Esophagus squamous epithelium (tissue), 5 donors: ENCODE results near the gene FAM171A1. TPM values are rescaled to one million over a fixed set of nuclear protein-coding genes. Genes with fewer than 3 reads are reported as not detected.

ENCODE experiments used
- DNase-seq: peaks from one replicate; lab custom pipeline; 2025; lab: John Stamatoyannopoulos, UW
- H3K27ac ChIP-seq, 4 donors: fragments of 200-600 bp; sonication (generic); one replicate each; pipeline ENCODE4 v1.5.1; 2016 to 2019; ENCODE audit warnings: mild to moderate bottlenecking in 1 of 4
- H3K27me3 ChIP-seq, 4 donors: fragments of 200-600 bp; sonication (generic); 1 replicate in 3 of 4; 2 replicates in 1 of 4; pipeline versions ENCODE4 v1.5.1 to v1.6.0; 2017 to 2021; ENCODE audit warnings: antibody characterized with exemption in 1 of 4
- H3K36me3 ChIP-seq, 3 donors: fragments of 200-600 bp; sonication (generic); one replicate each; pipeline ENCODE4 v1.5.1; 2016 to 2019
- H3K4me1 ChIP-seq, 3 donors: fragments of 200-600 bp; sonication (generic); one replicate each; pipeline ENCODE4 v1.5.1; 2017 to 2019
- H3K4me3 ChIP-seq, 4 donors: fragments of 200-600 bp; sonication (generic); 1 replicate in 3 of 4; 2 replicates in 1 of 4; pipeline ENCODE4 v1.5.1; 2016 to 2019; ENCODE audit warnings: mild to moderate bottlenecking in 2 of 4, moderate library complexity in 1 of 4
- H3K9me3 ChIP-seq, 3 donors: fragments of 200-600 bp; sonication (generic); one replicate each; pipeline ENCODE4 v1.5.1; 2016 to 2019
- CTCF ChIP-seq, 6 experiments: fragments of 450-650 bp in 4 of 6; fragments of 200-600 bp in 2 of 6; sonication (generic) in 2 of 6; IDR thresholded peaks; one replicate each; pipeline ENCODE4 v1.5.1; 2016 to 2019; ENCODE audit warnings: antibody characterized with exemption in 6 of 6, mild to moderate bottlenecking in 4 of 6, moderate library complexity in 4 of 6
- POLR2A ChIP-seq, 4 donors: fragments of 450-650 bp; IDR thresholded peaks; one replicate each; pipeline ENCODE4 v1.6.1; 2017; ENCODE audit warnings: antibody characterized with exemption in 4 of 4, mild to moderate bottlenecking in 4 of 4, moderate library complexity in 3 of 4
- WGBS, 2 donors: methylation state at CpG; one replicate each; pipeline ENCODE4 v1.1.5; 2018; 5-methylcytosine and 5-hydroxymethylcytosine counted together
- intact Hi-C: fragments of 100-400 bp; cut with DNase I; formaldehyde crosslinking; loops from one replicate; pipeline ENCODE4 v1.15.0; 2022
- total RNA-seq, 4 donors: library from RNA; depleted of rRNA; stranded (reverse); fragments of >200 nt; gene quantifications; one replicate each; pipeline ENCODE4 v1.1.0, GENCODE V29; 2016
- donor health status: DM: yes; HTN: yes; CAD: no.

The FAM171A1 gene
- total RNA-seq, 4 donors from 2014 or later, result 3.8 to 10.9 (median 5.3) TPM

GRCh38 chr10:15381420-15381819 is 10.3 kb upstream of the FAM171A1 start:
- Histone ChIP-seq H3K27ac (no peak overlapping the region), H3K9me3 (no peaks in the 10 kb centered on the region), H3K4me3 (no peak overlapping the region), H3K27me3 (peaks cover 0 to 8% (median 0%) of the 10 kb centered on the region in 4 donors), H3K4me1 (no peaks in the 10 kb centered on the region), H3K36me3 (no peaks in the 10 kb centered on the region)
- no peak for TF ChIP-seq CTCF (IDR thresholded peaks at IDR 0.05)
- TF ChIP-seq POLR2A (IDR thresholded peaks at IDR 0.05), result no peak
- intact Hi-C loops, result no loop called here
- DNase-seq, result no peak
- 60 to 64% methylated on average over 3 to 4 of the region's 4 CpGs for WGBS, 2 donors

GRCh38 chr10:15379078-15379477 is 8.0 kb upstream of the FAM171A1 start:
- no peak for DNase-seq

GRCh38 chr10:15378569-15378968 is 7.5 kb upstream of the FAM171A1 start:
- Histone ChIP-seq H3K27ac (no peak overlapping the region), H3K9me3 (no peaks in the 10 kb centered on the region), H3K27me3 (no peaks in the 10 kb centered on the region), H3K4me3 (no peak overlapping the region), H3K4me1 (peaks cover 0 to 9% (median 0%) of the 10 kb centered on the region in 3 donors), H3K36me3 (no peaks in the 10 kb centered on the region)
- no peak for TF ChIP-seq CTCF (IDR thresholded peaks at IDR 0.05)
- TF ChIP-seq POLR2A (IDR thresholded peaks at IDR 0.05), result no peak
- intact Hi-C loops, result no loop called here
- WGBS, 2 donors, result 65 to 80% methylated on average over 4 to 5 of the region's 5 CpGs
- no peak for DNase-seq

More at GRCh38 chr10:15379078-15379477, 8.0 kb upstream of the FAM171A1 start:
- Histone ChIP-seq H3K36me3 (no peaks in the 10 kb centered on the region), H3K27ac (no peak overlapping the region), H3K4me1 (peaks cover 0 to 7% (median 0%) of the 10 kb centered on the region in 3 donors), H3K9me3 (no peaks in the 10 kb centered on the region), H3K27me3 (peaks cover 0 to under 1% (median 0%) of the 10 kb centered on the region in 4 donors), H3K4me3 (no peak overlapping the region)
- 67 to 70% methylated on average over 4 to 5 of the region's 5 CpGs for WGBS, 2 donors
- intact Hi-C loops, result no loop called here
- TF ChIP-seq POLR2A (IDR thresholded peaks at IDR 0.05) (no peak), CTCF (IDR thresholded peaks at IDR 0.05) (no peak)

GRCh38 chr10:15374566-15374965 is 3.5 kb upstream of the FAM171A1 start:
- H3K27ac ChIP-seq, result peak overlapping the region in 1 of 4 donors; percentile 60
- H3K9me3 ChIP-seq, result no peaks in the 10 kb centered on the region
- intact Hi-C loops, result no loop called here
- H3K4me3 ChIP-seq, result no peak overlapping the region
- no peak for DNase-seq
- H3K36me3 ChIP-seq, result no peaks in the 10 kb centered on the region
- H3K27me3 ChIP-seq, result peaks cover 0 to 12% (median 0%) of the 10 kb centered on the region in 4 donors
- 3 to 10% methylated on average over 1 of the region's 1 CpG for WGBS, 2 donors
- TF ChIP-seq POLR2A (IDR thresholded peaks at IDR 0.05) (no peak), CTCF (IDR thresholded peaks at IDR 0.05) (no peak)
- peaks cover 0 to 22% (median 4%) of the 10 kb centered on the region in 3 donors for H3K4me1 ChIP-seq

- Histone ChIP-seq H3K27me3 (peaks cover 0 to 12% (median 0%) of the 10 kb centered on the region in 4 donors), H3K27ac (peak overlapping the region in 1 of 4 donors; percentile 60), H3K4me3 (no peak overlapping the region), H3K4me1 (peaks cover 0 to 26% (median 4%) of the 10 kb centered on the region in 3 donors), H3K36me3 (no peaks in the 10 kb centered on the region), H3K9me3 (no peaks in the 10 kb centered on the region)
- intact Hi-C loops, result no loop called here
- no peak for TF ChIP-seq CTCF (IDR thresholded peaks at IDR 0.05)
- DNase-seq, result no peak
- 37 to 45% methylated on average over 3 of the region's 3 CpGs for WGBS, 2 donors
Measured at GRCh38 chr10:15374156-15374555, 3.1 kb upstream of the FAM171A1 start.
